HG03280 (cell line): ENCODE measurements around the gene CEP57L1.
"Not testable (repeated sequence)": the region's sequence is repeated elsewhere in the genome, so short reads cannot be mapped to it uniquely, and the experiment has no call there.

Source experiments
- ATAC-seq: cut with Tn5 transposase; IDR thresholded peaks from one replicate; pipeline ENCODE4 v1.9.1; 2021; ENCODE audit warnings: mild to moderate bottlenecking, moderate library complexity; ENCODE audit not compliant: unreplicated experiment

The CEP57L1 gene

DNA sequence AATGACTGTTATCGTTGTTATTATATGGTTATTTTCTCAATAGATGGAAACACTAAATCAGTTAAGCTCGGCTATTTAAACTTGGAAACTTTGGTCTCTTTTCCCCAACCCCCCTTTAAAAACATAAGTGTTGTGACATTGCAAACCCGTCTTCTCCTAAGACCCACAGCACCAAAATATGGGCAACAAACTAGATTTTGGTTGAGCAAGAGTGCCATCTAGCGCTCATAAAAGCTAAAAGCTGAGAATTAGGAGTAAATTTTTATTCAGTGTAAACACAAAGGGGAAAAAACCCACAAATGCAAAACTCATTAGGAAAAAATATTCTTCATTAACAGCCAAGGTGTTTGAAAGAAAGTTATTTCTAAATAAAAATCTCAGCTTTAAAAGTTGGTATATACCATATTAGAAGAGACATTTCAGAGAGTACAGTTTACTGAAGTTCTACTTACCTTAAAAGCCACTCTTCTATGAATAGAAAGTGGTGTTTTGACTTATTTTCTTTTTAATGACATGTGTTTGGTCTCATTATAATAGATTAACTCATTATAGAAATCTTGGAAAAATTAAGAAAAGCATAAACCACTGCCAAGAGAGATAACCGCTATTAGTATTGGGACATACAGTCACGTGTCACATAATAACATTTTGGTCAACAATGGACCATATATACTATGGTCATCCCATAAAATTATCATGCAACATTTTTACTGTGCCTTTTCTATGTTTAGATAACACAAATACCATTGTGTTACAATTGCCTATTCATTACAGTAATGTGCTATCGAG lies 21.8 kb upstream of the CEP57L1 start:
- ATAC-seq, result no peak

DNA sequence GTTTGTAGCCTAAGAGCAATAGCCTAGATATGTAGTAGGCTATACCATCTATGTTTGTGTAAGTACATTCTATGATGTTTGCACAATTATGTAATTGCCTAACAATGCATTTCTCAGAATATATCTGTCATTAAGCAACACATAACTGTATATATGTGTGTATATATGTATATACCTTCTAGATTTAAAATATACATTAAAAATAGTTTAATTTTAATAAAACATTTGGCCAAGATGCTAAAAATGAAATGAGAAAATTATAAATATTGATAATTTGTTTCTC lies 21.2 kb upstream of the CEP57L1 start:
- ATAC-seq, result no peak

DNA sequence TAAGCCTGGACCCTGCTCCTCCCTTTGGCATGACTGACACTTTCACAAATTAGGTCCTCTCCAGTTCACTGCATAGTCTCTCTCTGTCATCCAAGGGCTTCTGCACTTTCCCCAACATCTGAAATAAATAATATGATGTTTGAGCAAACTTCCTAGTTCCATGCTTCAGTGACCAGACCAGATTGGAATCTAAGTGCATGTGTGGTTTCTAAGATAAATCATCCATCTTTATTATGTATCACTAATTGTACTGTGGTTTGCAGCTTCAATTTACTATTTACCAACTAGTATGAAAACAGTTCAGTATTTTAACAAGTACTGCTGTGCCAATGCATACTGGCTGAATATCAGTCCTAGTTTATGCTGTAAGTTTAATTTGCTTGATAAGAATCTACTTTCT lies 19.4 kb upstream of the CEP57L1 start:
- no peak for ATAC-seq

DNA sequence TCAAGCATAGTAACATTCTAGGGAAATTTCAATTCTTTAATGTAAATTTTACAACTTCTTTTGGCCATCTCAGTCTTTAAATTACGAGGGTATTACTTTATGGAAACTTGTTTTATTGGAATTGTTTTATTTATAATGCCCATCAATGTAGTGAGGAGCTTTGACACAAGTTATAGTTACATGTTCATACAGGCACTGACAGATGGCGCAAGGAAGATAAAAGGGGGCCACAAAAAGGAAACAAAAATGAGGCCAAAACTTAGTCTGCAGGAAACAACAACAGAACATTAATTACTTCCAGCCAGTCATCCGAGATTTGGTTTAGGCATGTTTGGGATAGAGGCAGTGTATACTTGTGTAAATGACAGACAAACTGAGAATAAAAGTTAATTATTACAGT lies 18.9 kb upstream of the CEP57L1 start:
- no peak for ATAC-seq

DNA sequence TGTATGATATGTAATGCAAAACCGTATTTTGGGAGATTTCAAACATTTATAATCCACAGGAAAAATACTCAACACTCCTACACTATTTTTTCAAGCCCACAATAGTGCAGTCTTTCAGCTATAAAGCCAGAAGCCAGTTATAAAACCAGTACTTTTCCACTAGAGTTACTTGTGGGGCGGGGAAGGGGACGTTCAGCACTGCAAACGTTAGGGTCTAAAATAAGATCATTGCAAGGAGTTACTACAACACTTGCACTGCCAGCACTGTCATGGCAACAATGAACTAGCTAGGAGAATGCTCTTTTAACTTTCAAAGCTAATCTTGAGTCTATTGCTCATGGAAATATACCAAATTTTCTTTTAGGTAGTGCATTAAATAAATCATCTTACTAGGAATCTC lies 15.3 kb upstream of the CEP57L1 start:
- no peak for ATAC-seq

DNA sequence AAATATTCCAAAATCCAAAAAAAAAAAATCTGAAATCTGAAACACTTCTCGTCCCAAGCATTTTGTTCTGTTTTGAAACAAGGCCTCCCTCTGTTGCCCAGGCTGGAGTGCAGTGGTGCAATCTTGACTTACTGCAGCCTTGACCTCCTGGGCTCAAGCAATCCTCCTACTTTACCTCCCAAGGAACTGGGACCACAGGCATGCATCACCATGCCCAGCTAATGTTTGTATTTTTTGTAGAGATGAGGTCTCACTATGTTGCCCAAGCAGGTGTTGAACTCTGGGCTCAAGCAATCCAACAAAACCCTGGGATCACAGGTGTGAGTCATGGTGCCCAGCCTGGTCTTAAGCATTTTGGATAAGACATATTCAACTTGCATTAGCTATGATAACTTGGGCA lies 14.3 kb upstream of the CEP57L1 start:
- ATAC-seq, result no peak

DNA sequence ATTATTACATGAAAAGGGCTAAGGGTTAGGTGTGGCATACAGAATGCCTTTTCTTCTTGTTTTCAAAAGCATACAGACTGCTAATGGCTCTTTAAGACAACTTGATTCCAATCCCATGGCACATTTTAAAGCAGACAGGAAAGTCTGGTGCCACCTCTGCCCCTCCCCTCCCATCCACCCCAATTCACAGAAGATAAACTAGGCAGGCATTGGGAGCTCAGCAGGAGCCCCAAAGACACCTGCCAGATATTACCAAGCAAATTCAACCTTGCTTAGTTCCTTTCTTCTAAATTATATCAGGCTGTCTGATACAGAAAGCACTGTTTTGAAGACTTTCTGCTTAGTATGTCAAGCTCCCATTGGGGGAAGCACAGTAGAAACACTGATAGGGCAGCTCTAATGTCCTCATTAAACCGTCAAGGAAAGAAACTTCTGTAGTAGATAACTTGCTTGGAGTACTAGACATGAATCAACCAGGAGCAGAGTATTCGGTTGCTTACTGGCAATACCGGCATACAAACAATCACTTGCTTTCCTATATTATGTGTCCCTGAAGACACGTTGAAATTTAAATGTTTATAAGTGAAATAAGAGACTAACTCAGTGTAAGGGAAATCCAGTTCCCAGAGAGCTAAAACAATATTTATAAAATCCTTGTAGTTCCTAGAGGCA lies 13.7 kb upstream of the CEP57L1 start:
- ATAC-seq, result no peak

DNA sequence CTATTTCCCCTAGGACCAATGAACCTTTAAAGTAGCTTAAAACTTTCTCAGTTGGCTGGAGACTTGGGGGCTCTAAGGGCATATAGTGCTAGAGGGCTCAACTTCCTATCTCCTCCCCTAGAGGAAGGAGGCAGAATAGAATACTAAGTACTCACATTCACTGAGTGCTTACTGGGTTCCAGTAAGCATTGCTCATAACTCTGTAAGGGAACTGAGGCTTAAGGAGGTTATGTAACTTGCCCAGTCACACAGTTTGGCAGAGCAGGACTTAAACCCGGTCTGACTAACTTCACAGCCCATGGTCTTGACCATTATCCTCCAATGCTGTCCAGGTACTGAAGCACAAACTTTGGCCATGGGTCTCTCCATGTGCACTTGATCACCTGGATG lies 13.1 kb upstream of the CEP57L1 start:
- ATAC-seq, result no peak

DNA sequence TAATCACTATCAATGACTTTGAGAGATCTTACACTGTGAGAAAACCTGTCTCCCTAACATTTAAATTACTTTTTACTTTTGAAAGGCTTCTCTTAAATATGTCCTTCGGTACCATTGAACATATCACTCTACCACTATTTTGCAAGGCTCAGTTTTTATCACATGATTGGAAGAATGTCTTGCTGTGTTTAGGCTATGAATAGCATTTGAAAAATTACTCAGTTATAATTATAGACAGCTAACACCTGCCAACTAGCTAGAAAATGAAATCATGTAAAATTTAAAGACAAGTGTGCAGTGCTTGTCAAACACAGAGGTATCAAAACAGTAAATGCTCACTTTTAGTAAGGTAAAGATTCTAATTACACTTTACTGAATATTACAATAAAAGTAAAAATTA lies 11.7 kb upstream of the CEP57L1 start:
- no peak for ATAC-seq

DNA sequence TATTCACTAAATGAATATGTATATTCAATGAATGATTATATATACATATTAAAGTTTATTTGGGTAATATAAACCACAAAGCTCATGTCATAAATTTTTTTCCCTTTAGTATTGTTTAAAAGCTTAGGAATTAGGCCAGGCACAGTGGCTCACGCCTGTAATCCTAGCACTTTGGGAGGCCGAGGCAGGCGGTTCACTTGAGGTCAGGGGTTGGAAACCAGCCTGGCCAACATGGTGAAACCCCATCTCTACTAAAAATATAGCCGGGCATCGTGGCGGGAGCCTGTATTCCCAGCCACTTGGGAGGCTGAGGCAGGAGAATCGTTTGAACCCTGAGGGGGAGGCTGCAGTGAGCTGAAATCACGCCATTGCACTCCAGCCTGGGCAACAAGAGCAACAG lies 11.2 kb upstream of the CEP57L1 start:
- ATAC-seq, result not testable (repeated sequence)

DNA sequence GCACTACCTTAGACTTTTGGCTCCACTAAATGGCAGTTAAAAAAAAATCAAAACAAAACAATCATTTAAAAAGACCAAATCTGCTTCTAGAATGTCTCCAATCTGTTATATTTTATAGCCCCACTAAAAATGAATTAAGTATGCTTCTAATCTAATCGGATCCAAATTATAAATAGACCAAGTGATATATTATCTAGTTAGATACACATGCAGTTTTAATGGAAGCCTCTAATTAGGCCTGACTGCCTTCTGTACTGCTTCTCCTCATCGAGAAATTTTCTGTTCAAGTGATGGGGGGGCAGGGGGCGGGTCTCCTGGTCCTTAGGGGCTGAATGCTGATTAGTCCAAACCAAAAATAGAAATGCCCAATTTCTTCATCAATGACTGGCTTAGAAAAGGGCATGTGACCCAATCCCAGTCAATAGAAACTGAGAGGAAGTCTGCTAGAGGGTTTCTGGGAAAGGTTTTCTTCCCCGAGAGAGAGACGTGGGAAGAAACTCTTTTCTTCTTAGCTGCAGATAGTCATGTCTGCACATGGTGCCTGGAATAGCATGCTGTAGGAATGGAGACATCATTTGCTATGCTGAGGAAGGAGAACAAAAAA lies 7.5 kb upstream of the CEP57L1 start:
- ATAC-seq, result no peak

DNA sequence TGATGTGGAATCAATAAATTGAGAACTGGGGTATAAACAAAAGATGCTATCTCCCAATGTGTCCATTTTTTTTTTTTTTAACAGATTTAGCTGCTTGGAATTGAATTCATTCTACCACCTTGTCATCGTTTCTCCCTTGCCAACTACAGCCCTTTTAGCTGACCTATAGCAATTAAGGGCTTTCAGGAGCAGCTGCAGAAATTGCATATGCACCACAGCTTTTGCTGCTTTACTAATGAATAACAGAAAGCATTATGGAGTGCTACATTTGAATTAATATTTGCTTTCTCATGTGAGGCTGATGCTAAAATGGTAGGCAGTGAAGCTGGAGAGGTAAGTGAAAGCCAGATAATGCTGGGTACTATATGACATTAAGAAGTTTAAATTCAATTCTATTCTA lies 6.3 kb upstream of the CEP57L1 start:
- no peak for ATAC-seq

DNA sequence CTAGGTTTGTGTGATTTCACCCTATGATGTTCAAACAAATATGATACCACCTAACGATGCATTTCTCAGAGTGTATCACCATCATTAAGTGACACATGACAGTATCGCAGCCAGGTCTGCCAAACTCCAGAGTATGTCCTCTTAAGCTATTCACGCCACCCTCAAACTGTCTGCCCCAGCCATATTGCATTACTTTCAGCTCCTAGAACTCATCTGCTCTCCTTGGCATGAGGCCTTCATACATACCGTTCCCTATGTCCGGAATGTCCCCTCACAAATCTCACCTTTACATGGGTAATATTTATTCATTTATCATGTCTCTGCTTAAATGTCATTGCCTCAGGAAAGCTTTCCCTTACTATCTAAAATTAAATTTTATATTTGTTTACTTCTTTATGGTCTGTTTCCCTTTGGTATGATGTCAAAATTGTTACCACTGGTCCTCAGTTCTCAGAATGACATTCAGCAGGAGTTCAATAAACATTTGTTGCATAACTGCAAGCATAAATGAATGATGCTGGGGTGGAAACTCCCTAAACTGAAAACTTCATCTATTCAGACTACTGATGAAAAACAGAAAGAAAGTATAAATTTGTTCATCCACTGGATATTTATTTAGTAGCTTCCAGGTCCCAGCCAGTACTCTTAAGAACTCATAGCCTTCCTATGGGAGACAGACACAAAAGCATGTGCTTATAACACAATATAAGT lies 3.8 kb upstream of the CEP57L1 start:
- no peak for ATAC-seq

DNA sequence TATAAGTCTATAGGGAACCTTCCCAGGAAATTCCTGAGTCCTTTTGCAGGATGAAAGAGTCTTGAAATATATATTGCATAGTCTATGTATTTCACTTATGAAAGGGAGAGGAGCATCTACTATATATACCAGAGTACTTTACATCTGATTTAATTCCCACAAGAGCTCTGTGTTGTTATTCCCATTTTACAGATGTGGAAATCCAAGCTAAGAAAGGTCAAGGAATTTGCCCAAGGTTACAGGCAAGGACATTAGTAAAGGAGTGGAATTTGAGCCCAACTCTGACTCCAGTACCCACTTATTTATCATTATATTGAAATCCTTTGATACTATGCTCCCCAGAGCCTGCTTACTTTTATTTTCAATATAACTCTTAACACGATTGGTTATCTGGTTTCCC lies 3.2 kb upstream of the CEP57L1 start:
- no peak for ATAC-seq

DNA sequence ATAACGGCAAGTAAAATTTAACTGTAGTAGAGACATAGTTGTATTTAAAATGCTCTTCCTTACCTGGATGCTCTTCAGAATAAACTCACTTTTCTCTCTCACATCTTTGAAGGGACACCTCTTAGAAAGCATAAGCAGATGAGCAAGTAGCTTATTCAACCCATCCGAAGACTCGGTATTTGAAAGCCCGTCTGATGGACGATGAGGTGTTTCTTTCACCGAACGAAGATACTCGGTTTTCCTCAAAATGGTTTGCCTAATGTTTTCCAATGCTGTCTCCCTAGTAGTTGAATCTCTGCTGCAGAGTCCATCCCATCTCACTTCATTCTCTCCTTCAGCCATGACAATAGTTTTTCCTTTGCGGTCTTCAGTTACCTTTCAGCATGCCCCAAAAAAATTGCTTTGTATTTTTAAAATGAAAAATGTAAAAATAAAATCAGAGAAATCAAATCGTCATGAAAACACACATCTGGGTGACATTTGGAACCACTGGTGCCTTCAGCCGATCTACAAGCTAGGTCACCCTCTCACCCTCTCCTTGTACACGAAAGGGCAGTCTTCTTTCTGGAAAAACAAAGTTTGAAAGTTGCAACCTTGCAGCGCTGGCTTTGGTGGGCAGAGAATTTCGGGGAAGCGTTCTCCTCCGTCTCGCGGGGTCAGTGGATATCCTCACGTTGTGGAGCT lies 1.4 kb upstream of the CEP57L1 start:
- ATAC-seq, result no peak

DNA sequence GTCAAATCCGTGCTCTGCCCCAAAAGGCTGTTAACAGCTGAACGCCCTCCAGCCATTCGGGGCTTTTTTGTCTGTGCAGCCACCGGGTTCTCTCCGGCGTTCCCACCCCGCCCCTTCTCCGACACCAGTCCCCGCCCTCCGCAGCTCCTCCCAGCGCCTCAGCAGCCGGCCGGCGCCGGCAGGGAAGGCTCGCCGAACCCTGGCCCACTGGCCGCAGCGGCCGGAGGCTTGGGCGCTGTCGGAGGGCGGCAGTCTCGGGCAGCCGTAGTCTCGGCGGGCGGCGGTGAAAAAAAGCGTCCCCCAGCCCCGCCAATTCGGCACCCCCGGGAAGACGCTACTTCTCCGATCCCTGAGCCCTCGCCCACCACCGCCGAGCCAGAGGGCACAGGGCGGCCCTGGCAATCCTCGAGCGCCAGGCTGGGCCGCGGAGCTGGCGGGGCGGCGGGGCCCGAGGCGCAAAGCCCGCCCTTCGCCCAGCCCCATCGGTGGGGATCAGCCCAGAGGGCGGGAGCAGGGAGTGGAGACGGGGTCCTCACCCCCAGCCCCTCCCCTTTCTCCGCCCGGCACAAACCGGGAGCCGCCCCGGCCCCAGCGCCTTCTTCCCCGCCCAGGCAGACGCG lies 781 bp upstream of the CEP57L1 start, which contains the start of gene SESN1:
TSS of gene SESN1 (minus strand) at position 431 of the 620 bp plus-strand sequence. CDS start 773 bp downstream, outside the sequence.
- ATAC-seq, result peak; percentile 63

DNA sequence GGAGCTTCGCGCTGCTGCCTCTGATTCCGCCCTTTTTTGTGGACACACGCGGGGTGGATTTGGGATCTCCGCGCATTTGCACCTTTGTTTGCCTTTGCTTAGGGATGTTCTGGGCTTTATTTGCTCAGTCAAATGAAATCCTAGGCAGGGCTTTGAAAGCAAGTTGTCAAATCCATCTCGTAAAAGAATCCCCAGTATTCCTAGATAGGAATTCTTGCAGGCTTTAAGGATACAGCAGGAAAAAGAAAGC lies 453 bp downstream of the CEP57L1 start:
- ATAC-seq, result no peak

DNA sequence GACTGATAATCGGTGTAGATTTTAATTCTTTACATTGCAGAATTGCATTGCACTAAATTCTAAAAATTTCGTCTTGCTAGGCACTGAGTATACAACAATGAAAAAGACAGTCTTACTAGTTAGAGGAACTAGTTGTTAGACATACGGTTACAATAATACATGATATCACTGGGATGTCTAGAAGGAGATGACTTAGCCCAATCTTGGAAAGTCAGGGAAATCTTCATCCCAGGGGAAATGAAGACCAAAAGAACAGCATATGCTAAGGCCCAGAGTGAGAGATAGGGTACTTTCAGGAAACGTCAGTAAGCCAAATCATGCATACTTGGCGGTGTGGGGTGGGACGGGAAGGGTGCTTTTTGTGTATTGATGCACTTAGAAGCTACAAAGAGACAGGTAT lies 901 bp downstream of the CEP57L1 start:
- ATAC-seq, result no peak

DNA sequence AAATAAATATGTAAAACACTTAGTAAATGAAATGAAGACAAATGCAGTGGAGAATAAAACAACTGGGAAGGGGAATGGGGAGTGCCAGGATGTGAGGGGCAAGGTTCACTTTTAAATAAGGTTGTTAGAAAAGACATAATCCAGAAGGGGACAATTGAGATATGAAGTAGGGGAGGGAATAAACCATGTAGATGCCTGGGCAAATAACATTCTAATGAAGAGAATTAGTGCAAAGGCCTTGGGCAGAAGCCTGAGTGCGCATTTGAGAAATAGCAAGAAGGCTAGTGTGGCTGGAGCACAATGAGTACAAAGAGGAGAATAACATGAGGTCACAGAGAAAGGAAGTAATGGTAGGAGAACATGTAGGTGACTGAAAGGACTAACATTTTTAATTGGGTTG lies 2.4 kb downstream of the CEP57L1 start:
- ATAC-seq, result no peak

DNA sequence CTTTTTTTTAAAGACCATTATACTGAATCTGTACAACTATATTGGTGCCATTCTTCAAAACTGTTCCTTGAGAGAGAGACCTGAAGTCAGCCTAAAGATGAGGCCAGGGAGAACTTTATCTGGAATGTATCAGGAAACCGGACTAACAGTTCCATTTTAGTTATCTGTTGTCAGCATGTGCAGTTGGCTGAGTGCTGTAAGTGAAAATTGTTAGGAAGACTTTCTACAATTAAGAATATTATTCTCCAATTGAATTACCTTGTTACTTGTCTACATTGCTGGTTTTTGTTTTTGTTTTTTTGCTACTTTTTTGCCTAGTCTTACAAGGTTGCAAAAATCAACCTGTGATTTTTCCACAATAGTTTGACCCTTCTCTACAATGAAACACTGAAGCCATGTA lies 7.5 kb downstream of the CEP57L1 start:
- ATAC-seq, result no peak

DNA sequence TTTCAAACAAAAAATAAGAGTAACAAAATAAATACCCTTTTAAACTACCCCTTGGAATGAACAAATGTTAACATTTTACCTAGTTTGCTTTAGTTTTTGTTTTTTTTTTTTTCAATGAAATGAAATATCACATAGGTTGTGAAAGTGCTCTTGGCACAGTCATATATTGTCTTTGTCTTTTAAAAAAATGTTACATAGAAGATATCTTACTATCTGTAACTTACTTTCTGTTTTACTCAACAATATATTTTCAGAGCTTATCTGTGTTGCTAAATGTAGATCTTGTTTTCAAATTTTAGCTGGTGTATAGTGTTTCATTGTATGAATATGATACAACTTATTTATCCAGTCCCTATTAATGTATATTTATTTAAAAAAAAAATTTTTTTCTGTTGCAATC lies 8.6 kb downstream of the CEP57L1 start:
- ATAC-seq, result no peak
